HG03039 (cell line): ENCODE results near the gene ASXL2.
"Not testable (repeated sequence)": the region's sequence is repeated elsewhere in the genome, so short reads cannot be mapped to it uniquely, and the experiment has no call there.

Experiments
- ATAC-seq: cut with Tn5 transposase; IDR thresholded peaks from one replicate; pipeline ENCODE4 v1.9.1; 2021; ENCODE audit warnings: mild to moderate bottlenecking, moderate library complexity; ENCODE audit not compliant: unreplicated experiment

ASXL2 gene

DNA sequence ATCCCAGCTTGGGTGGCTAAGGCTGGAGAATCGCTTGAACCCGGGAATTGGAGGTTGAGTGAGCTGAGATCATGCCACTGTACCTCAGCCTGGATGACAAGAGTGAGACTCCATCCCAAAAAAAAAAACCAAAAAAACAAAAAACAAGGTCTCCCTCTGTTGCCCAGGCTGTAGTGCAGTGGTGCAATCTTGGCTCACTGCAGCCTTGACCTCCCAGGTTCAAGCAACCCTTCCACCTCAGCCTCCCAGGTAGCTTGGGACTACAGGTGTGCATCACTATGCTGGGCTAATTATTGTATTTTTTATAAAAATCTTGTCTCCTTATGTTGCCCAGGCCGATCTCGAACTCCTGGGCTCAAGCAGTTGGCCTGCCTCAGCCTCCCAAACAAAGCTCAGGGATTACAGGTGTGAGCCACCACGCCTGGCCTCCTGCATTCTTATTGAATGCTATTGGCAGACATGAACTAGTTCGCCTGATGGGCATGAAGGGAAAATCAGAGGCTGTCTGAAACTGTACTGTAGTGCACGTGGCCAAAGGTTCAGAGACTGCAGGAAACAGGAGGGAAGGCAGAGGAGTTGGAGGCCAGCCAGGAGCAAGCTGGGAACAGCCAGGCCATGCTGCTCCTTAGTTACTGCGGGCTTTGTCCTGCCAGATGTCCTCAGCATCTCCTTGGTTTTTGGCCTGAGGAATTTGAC lies 16.0 kb upstream of the ASXL2 start:
- ATAC-seq: no peak

DNA sequence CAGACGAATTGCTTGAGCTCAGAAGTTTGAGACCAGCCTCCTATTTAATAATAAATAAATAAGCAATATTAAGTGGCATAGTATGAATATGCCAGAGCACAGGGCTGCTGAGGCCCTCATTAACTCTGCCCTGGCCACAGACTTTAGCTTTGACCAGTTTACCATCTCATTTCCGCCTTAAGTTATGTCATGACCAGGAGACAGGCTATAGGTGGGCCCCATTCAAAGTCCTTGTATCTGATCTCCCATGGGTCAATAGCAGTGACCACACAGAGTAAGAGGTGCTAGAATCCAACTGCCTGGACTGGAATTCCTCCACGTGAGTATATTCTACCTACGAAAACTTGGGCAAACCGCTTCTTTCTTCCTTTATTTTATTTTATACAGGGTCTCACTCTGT lies 13.4 kb upstream of the ASXL2 start:
- ATAC-seq: no peak

DNA sequence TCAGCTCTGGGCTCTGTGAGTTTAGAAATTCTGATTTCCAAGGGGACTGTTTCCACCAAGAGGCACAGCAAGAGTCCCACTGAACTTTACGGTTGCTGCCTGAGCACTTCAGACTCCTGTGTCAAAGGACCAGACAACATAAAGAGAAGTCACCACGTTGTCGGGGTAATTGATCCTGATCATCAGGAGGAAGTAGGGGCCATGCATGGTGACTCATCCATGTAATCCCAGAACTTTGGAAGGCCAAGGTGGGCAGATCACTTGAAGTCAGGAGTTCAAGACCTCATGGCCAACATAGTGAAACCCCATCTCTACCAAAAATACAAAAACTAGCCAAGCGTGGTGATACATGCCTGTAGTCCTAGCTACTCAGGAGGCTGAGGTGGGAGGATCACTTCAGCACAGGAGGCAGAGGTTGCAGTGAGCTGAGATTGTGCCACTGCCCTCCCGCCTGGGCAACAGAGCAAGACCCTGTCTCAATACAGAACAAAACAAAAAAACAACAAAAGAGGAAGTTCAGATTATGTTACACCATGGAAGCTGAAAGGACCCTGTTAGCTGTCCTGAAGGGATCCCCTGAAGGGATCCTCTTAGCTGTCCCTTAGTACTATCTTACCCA lies 9.4 kb upstream of the ASXL2 start:
- no peak for ATAC-seq

DNA sequence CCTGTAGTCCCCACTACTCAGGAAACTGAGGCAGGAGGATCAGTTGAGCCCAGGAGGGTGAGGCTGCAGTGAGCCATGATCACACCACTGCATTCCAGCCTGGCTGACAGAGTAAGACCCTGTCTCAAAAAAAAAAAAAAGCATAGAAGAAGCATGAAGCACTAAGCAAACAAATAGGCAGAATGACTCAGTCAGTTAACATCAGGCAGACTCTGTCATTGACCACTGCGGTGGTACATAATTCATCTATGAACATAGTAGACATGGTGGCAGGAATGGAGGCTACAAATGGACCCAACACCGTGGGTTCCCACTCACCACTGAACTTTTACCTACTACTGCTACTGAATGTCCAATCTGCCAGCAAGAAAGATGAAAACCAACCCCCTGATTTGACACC lies 7.6 kb upstream of the ASXL2 start:
- no peak for ATAC-seq

DNA sequence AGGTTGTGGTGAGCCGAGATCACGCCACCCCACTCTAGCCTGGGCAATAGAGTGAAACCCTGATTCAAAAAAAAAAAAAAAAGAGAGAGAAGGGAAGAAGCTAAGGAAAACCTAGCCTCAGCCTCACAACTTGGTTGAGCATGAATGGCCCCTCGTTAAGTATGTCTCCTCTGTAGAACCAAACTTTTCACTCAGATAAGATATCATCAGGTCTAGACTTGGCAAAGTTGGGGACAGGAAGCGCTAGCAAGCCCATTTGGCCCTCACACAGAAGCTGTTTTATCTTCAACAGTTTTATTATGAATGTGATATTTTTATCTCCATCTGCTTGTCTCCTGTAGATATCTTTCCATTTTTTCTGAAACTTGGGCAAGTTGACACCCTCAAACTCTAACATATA lies 3.5 kb upstream of the ASXL2 start:
- no peak for ATAC-seq

DNA sequence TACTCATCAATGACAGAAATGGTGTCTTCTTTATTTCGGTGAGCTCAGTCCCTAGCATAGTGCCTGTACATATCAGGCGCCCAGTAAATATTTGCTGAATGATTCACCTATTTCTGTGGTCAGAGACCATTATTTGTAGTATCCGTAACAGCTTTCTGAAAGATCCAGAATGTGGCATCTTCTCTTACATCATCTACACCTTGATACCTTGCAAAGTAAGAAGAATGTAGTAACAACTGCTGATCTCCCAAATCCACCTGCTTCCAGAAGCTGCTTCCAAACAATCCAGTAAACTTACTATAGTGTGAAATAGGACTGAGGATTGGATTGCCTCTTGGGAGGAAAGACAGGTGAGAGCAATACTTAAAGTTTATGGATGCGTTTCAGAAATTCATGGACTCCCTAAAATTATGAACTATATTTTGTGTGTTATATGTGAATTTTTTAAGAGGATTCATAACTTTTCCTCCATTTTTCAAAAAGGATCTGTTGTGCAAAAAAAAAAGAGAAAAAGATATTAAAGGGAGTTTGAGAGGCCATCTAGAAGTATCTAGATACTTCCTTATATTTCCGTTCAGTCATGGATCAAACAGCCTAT lies 945 bp upstream of the ASXL2 start:
- no peak for ATAC-seq

DNA sequence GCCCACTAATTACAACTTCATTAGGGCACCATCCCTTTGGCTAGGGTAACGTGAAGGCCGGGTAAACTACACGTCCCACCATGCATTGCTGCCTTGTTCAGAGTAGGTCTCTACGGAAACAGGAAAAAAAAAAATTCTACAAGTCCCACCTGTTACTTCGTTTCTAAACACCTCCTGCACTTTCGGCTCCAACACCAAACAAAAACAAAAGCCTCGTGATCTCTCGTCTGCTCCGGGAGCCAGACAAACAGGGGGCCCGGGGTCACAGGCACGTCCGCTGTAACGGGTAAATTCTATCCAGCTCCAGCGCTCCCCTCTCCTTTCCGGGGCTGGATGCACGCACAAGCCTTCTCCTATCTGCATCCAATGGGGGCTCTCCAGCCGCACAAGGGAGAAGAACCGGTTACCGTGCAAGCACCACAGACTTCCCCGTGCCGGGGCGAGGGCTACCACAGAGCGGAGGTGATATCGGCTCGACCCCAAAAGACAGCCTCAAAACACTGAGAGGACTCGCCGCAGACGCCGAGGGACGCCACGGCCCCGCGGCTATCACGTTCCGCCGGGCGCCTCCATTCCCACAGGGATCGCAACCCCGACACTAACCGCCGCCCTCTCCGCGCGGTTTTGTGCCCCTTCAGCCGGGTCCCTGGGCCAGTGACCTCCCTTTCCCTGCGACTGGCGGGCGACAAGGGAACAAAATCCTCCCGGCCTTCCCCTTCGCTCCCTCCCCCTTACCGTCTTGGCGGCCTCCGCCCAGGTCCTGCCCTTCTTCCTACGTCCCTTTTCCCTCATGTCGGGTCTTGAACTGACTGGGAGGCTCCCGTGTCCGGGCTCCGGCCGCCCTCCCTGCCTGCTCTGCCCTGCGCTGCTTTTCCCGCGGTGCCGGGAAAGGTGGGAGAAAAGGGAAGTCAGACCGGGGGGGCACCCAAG lies 591 bp downstream of the ASXL2 start:
- ATAC-seq: peak; percentile 30

DNA sequence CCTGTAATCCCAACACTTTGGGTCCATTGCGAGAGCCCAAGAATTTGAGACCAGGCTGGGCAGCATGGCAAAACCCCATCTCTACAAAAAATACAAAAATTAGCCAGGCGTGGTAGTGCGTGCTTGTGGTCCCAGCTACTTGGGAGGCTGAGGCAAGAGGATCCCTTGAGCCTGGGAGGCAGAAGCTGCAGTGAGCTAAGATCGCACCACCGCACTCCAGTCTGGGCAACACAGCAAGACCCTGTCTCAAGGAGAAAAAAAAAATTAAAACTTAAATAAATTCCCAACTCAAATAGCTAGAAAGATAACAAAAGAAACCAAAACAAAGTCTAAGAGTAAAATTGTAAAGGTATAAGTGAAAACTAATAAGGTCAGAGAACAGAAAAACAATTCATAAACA lies 6.2 kb downstream of the ASXL2 start:
- ATAC-seq: no peak

DNA sequence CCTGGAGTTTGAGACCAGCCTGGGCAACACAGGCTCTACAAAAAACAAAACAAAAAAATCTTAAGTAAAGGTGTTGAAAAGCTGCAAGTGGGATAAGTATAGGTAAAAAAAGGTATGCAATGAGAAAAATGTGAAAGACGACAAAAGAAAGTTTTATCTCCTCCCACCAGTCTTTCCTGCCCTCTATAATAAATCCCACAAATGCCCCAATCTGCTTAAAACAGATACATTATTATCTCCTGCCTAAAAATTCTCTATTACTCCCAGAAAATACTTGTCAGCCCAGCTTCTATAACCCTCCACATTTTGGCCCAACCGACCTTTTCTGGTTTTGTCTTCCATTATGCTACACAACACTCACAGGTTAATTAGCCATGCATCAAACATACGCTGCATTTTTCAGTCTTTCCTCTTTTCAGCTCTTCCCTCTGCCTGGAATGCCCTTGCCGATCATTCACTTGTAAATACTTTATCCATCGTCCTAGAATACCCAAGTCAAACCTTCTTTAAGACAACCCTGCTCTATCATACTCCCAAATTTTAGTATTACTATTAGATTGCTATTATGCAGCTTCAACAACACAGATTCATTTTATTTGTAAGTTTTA lies 10.8 kb downstream of the ASXL2 start:
- no peak for ATAC-seq

DNA sequence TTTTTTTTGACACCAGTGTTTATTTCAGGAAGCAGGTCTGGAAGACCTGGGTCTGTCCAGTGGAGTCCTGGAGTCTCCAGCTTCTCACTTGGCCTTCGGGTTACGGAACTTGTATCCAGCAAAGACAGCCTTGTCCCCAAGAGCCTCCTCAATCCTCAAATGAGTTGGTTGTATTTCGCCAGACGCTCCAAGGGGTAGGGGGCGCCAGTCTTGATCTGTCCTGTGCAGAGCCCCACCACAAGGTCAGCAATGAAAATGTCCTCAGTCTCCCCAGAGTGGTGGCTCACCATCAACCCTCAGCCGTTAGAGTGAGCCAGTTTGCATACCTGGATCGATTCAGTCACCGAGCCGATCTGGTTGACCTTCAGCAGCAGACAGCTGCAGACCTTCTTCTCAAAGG lies 21.9 kb downstream of the ASXL2 start:
- no peak for ATAC-seq

DNA sequence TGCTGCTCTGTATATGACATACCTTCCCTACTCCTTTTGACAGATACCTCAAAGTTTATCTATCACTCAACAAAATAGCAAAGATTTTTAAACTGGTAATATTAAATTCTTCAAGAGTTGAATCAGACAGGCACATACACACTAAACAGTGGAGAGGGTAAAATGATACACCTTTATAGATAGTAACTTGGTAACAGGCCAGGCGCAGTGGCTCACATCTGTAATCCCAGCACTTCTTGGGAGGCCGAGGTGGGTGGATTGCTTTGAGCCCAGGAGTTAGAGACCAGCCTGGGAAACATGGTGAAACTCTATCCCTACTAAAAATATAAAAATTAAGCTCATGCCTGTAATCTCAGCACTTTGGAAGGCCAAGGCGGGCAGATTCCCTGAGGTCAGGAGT lies 23.2 kb downstream of the ASXL2 start:
- no peak for ATAC-seq

DNA sequence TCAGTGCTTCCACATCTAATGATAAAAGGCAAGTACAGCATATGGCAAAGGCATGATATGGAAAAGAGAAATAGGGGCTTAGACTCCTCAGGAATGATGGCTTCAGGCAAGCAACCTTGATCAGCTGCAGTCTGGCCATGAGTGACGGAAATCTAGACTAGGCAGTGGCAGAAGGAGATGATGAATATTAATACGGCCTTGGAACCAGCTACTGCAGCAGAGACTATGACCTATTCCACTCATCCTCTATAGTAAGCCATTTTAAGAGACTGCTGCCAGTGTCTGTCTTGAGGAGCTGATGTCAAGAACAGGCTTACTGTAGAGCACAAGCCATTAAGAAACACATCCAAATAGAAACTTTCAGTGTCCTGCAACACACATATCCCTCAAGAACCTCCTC lies 23.7 kb downstream of the ASXL2 start:
- no peak for ATAC-seq

DNA sequence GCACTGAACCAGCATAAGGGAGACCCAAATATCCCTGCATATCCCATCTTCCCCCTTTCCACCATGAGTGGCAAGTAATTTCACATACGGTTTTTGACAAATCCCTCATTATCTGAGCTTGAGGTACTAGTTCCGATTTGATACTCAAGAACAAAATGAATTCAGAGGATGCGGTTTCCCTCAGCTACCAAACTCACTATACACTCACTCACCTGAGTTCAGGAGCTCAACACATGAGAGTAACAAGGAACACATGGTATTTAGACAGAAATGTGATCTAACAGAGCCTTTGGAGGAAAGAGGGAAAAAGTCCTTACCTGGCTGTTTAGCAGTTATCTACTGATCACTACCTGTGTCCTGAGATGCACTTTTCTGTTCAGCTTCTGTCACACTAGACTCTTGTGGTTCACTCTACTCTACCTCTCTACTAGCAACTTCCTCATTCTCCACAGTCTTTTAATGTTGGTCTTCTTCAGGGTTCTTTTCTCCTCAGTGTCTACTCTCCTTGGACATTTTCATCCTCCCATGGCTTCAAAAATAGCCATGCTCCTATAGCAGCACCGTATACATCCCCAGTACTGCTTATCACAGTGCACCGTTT lies 25.1 kb downstream of the ASXL2 start:
- ATAC-seq: no peak

DNA sequence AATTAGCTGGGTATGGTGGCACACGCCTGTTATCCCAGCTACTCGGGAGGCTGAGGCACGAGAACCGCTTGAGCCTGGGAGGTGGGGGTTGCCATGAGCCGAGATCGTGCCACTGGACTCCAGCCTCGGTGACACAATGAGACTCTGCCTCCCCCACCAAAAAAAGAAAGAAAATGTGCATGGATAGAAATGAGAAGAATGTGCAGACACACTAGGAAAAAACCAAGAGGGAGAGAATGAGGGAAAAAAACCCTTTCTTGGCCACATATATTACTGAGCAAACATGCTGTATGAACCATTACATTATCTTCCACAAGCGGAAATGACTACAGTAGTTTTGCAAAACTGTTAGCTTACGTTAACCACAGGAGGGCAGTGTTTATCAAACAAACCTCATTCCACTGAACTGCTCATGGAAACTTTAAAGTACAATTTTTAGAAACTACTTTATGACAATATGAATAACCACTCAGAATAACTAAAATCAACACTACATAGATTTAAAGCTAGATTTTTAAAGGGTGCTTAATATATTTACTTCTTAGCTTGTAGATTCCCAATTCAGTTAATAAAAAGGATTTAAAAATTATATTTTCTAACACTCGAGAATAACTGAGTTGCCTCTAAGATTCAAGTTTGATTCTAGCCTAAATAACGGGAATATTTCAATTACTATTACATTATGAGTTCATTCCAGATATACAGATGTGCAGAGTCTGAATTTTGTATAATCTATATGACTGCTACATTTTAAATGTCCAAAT lies 26.4 kb downstream of the ASXL2 start:
- ATAC-seq: peak; percentile 71

DNA sequence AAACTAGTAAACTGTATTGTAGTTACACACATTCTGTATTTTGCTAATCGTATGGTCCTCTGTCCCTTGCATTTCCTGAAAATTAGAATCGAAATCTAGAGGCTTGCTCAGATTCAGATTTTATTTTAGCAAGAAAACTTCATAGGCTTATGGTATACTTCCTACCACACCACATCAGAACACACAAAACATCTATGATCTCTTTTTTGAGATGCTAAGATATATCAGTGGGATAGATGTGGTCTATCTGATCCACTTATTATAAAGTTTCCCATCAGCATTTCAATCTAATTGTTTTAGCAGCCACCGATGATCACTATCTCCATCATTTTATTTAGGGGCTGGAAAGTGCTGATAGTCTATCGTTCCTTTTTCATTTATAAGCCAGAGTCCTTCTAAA lies 27.9 kb downstream of the ASXL2 start:
- ATAC-seq: not testable (repeated sequence)

DNA sequence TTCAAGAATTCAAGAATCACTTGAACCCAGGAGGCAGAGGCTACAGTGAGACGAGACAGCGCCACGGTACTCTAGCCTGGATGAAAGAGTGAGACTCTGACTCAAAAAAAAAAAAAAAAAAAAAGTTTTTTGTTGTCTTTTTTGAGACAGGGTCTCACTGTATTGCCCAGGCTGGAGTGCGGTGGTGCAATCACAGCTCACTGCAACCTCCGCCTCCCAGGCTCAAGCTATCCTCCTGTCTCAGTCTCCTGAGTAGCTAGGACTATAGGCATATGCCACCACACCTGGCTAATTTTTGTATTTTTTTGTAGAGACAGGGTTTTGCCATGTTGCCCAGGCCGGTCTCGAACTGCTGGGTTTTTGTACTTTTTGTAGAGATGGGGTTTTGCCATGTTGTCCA lies 28.9 kb downstream of the ASXL2 start:
- ATAC-seq: not testable (repeated sequence)

DNA sequence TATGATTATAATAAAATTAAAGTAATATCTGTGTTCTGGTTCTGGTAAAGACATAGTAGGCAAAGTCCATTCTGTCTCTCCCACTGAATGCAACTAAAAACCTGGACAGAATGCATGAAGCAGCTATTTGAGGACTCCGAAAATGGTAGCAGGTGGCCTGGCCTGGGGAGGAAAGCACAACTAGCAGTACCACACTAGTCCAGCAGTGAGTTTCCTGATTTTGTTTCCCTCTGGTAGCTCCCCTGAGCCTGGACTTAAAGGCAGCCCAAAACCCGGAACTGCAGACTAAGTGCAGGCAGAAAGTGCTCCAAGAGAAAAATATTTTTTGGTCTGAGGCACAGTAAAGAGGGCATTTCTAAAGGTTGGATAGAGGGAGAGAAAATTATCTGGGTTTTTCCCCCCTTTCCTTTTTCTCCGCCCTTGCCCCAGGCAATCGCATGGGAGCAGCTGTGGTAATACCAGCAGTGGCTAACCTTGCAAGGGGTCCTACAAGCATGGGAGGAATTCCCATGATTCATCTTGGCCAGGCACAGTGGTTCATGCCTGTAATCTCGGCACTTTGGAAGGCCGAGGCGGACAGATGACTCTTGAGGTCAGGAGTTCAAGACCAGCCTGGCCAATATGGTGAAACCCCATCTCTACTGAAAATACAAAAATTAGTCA lies 32.3 kb downstream of the ASXL2 start:
- no peak for ATAC-seq

DNA sequence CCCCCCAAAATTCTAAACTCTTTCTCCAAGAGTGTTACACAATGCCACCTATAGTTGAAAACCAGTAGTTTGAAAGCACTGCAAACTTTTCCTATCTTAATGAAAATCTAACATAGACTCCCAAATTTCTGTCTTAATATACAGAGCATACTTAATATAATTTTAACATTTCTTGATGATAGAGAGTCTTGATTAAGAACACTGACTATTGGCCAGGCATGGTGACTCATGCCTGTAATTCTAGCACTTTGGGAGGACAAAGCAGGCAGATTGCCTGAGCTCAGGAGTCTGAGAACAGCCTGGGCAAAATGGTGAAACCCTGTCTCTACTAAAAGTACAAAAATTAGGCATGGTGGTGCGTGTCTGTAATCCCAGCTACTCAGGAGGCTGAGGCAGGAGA lies 34.2 kb downstream of the ASXL2 start:
- ATAC-seq: no peak

DNA sequence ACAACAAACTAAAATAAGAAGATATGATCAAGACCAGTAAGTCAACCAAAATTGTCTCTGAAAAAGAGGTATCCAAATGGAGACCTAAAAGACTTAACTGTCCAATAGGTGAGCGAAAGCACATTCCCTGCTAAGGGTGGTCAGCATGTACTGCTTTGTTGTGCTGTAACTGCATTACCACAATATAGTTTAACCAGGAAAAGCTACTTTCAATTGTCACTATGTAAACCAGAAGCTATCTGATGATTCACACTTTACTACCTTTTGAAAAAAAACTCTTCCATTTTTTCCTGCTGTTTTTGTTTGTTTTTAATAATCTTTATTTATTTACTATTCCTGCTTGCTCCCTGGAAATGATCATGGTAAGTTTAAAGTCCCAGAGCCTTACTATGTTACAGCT lies 36.1 kb downstream of the ASXL2 start:
- no peak for ATAC-seq
